Stimulated activated CD8-positive, alpha-beta memory T cell treated with anti-CD3 and anti-CD28 coated beads, Interleukin-15, amount 100 ng/mL, for 48 hours (primary cell): Measurements from ENCODE around the gene ANKS1B.

ENCODE experiments used
- DNase-seq, 2 donors: peaks; one replicate each; pipeline ENCODE4 v3.0.0-alpha.2; 2020; ENCODE audit warnings: low read depth in 2 of 2

ANKS1B gene

DNA sequence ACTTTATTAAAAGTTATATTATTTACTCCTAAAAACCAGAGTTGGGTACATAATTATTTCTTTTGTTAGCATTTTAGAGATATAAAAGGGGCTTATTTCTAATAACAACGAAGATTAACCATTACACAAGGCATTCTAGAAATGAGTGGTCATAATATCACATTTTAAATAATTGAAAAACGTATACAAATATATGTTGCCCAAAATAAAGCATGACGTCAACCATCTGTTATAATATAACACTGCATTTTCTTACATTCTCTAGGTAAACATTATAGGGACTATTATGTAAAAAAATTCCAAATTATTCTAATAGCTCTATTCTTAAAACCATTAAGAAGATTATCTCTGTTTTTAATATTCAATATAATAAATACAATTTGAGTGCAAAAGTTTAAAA is 792.2 kb downstream of the ANKS1B start:
- DNase-seq = no peak

DNA sequence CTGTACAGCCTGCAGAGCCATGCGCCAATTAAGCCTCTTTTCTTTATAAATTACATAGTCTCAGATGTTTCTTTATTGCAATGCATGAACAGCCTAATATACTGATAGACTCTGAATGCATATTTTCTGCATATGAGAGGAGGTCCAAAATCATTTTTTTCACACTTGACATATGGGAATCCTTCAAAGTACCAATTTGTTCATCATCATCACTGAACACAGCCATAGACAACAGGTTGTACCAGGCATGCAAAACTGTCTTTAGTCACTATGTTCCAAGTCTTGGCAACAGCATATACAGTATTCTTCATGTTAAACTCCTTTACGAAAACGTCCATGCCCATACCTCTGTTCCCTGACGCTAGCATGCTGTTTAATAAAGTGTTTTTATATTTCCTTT is 807.9 kb downstream of the ANKS1B start:
- DNase-seq = no peak

DNA sequence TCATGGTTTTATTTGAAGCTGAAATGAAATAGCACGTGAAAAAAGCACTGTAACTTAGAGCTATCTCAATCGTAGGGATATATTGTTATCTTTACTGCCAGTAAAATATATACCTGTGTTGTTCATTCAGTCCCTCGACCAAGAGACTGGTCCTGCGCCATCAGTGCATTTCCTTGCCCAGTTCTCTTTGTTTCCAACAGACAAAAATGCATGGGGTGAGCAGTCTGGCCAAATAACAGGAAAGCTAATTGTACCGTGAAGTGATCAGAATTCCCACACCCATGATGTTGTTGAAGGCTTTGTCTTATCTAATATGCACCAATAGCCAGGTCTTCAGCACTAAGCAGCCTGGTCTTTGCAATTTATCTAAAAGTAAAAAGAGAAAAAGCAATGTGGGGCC is 814.3 kb downstream of the ANKS1B start:
- DNase-seq = no peak

GRCh38 chr12:99170037-99170436 is 814.7 kb downstream of the ANKS1B start:
- no peak for DNase-seq

DNA sequence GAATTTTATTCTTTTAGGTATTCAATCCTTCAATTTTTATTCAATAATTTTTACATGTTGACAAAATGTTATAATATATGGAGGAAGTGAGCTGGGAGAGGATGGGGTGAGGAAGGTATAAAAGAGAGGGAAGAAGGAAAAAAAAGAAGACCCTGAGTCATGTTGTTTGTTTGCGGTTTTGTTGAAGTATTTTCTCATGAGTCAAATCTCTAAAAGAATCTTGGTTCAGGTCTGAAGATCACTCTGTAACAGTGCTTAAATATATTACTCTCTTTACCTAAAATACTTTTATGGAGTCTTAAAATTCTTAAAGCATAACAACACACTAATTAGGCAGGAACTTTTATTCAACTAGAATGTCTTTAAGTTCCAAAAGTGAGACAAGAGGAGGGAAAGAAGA is 826.8 kb downstream of the ANKS1B start:
- DNase-seq = no peak

DNA sequence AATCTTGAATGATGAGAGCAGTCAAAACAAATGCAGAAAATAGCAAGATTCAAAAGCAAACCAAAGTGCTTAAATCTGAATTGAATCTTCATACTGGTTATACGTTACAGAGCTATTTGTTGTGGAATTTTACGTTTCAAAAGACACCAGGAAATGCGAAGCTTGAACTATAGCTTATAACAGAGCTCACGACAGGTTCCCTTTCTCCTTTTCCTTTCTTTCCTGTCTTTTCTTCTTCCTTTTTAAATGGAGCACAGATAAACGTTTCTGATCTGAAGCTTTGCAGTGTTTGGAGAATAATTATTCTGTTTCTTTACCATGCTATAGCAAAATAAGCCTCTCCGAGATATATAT is 829.8 kb downstream of the ANKS1B start:
- no peak for DNase-seq

GRCh38 chr12:99154216-99154982 is 830.3 kb downstream of the ANKS1B start:
- no peak for DNase-seq

GRCh38 chr12:99153293-99153692 is 831.4 kb downstream of the ANKS1B start:
- no peak for DNase-seq

DNA sequence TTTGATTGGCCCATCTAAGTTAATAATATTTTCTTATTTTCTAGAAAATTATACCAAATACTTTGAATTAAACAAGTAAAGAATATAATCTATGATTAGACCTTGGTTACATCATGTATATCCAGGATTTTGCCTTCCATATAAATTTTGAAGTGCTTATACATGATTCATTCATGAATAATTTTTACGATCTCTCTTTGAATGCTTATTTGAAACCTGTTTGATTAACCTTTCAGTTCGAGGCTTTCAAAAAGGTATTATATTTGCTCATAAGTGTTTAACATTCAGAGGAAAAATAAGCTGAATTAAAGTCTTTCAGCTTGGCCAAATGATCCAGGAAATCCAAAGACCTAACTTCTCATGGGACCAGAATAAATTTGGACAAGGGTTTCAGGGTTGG is 832.4 kb downstream of the ANKS1B start:
- no peak for DNase-seq

DNA sequence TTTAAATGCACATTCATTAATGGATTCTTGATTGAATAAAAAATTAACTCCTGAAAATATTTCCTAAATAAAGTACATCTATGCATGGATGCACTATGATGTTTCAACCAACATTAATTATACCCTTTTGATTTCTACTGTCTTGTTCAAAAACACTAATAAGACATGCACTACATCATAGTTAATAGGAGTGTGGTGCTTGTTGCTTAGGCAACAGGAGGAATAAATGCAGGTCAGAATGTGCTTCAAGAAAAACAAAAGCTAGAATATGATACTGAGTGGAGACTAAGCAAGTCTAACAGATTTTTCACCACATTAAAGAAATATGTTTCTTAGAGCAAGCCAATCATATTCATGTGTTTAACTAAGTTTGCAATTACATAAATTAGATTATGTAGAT is 833.0 kb downstream of the ANKS1B start:
- no peak for DNase-seq

DNA sequence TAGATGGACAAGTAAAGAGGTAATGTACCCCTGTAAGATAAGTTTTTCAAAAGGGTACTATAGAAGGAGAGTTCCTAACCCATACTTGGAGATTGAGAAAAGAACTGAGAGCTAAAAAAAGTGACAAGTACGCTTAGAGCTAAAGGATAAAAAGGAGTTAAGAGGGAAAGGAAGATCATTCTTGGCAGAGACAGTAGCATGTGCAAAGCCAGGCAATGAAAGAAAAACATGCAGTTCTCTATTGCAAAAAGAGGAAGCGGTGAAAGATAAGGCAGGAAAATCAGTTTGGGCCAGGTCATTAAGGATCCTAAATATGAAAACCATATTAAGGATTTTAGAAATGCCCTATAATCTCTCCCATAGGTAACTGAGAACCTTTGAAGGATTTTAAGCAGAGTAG is 837.6 kb downstream of the ANKS1B start:
- no peak for DNase-seq

- DNase-seq = no peak
These were observed 838.0 kb downstream of the ANKS1B start for GRCh38 chr12:99146730-99147129.

DNA sequence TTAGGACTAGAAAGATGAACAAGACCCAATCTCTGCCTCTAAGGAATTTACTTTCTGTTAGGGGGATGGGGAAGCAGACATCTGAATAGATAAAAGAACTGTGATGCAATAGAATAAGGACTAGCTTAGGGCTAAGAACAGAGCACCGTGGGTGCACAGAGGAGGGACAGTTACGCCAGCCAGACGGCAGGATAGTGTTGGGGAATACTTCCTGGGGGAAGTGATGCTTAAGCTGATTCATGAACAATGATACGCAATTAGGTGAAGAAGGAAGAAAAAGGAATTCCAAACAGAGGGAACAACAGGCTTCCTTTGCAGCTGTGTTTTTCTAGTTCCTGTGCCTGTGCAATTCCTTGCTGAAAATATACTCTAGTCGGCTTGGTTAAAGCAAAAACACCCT is 838.6 kb downstream of the ANKS1B start:
- no peak for DNase-seq

DNA sequence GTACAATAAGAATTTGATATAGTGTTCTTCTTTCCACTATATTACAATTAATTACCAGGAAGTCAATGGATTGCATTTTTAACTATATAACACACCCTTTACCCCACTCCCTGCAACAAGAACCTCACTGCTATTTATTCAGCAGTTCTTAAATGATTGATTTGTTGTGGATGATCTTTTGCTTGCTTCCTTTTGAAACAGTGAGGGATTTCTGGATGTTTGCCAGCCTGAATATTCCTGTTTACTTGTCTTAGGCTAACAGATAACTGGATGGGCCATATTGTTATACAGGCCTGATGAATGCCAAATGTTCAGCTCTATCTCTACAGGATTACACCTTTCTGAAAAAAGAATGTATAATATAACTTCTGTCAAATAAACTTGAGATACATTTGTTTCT is 842.1 kb downstream of the ANKS1B start:
- no peak for DNase-seq

GRCh38 chr12:99140017-99140720 is 844.6 kb downstream of the ANKS1B start:
- DNase-seq = no peak

GRCh38 chr12:99138393-99138792 is 846.3 kb downstream of the ANKS1B start:
- no peak for DNase-seq

- DNase-seq = no peak
These were observed 847.4 kb downstream of the ANKS1B start for GRCh38 chr12:99137124-99137855.

GRCh38 chr12:99136516-99136915 is 848.2 kb downstream of the ANKS1B start:
- no peak for DNase-seq

- DNase-seq = no peak
These were observed 849.4 kb downstream of the ANKS1B start for GRCh38 chr12:99135376-99135775.

- DNase-seq = no peak
These were observed 851.3 kb downstream of the ANKS1B start for GRCh38 chr12:99133401-99133800.

- DNase-seq = no peak
These were observed 853.0 kb downstream of the ANKS1B start for GRCh38 chr12:99131751-99132199.

- DNase-seq = no peak
These were observed 853.8 kb downstream of the ANKS1B start for GRCh38 chr12:99130808-99131553.
